Neuronal stem cell (in vitro differentiated cells): Measurements from ENCODE around the gene ATRX.

Experiments
- DNase-seq: peaks from one replicate; pipeline ENCODE4 v3.0.0-alpha.2; 2013; ENCODE audit warnings: low spot score
- H2AFZ ChIP-seq: one replicate; pipeline ENCODE4 v1.6.1; 2013; ENCODE audit warnings: mild to moderate bottlenecking, low read length, inconsistent platforms
- H2AK5ac ChIP-seq: 2 replicates; pipeline ENCODE4 v1.6.1; 2013; ENCODE audit warnings: low read depth, mild to moderate bottlenecking, inconsistent platforms, low read length, moderate library complexity, mixed read lengths
- H2BK120ac ChIP-seq: 2 replicates; pipeline ENCODE4 v1.6.1; 2013; ENCODE audit warnings: low read depth, mild to moderate bottlenecking, inconsistent platforms, low read length, moderate library complexity, mixed read lengths
- H2BK12ac ChIP-seq: one replicate; pipeline ENCODE4 v1.6.1; 2013; ENCODE audit warnings: low read length, inconsistent platforms
- H2BK15ac ChIP-seq: 2 replicates; pipeline ENCODE4 v1.6.1; 2013; ENCODE audit warnings: mild to moderate bottlenecking, low read length, inconsistent platforms, mixed read lengths
- H2BK5ac ChIP-seq: one replicate; pipeline ENCODE4 v1.6.1; 2013; ENCODE audit warnings: inconsistent platforms, mild to moderate bottlenecking, low read length, moderate library complexity
- H3K14ac ChIP-seq: one replicate; pipeline ENCODE4 v1.6.1; 2013; ENCODE audit warnings: low read length, inconsistent platforms
- H3K18ac ChIP-seq: 2 replicates; pipeline ENCODE4 v1.6.1; 2013; ENCODE audit warnings: low read length, inconsistent platforms
- H3K23ac ChIP-seq: 2 replicates; pipeline ENCODE4 v1.6.1; 2013; ENCODE audit warnings: low read depth, mild to moderate bottlenecking, mixed read lengths, low read length, inconsistent platforms; ENCODE audit not compliant: poor library complexity
- H3K27ac ChIP-seq: replicated peaks from 3 replicates; pipeline ENCODE4 v1.5.1; 2013; ENCODE audit warnings: low read length, inconsistent platforms
- H3K27me3 ChIP-seq, 3 experiments: 2 replicates each; pipeline ENCODE4 v1.6.1; 2013; ENCODE audit warnings: low read length in 3 of 3, mild to moderate bottlenecking in 2 of 3, inconsistent platforms in 1 of 3, low read depth in 1 of 3, mixed read lengths in 1 of 3, moderate library complexity in 1 of 3; ENCODE audit not compliant: control insufficient read depth in 3 of 3, insufficient read depth in 3 of 3
- H3K36me3 ChIP-seq, 2 donors: replicated peaks in 1 of 2; 2 replicates each; pipeline ENCODE4 v1.6.1; 2013; ENCODE audit warnings: low read length in 2 of 2; ENCODE audit not compliant: control insufficient read depth in 2 of 2, insufficient read depth in 2 of 2
- H3K4ac ChIP-seq: 2 replicates; pipeline ENCODE4 v1.6.1; 2013; ENCODE audit warnings: inconsistent platforms, mild to moderate bottlenecking, low read length, moderate library complexity
- H3K4me1 ChIP-seq, 2 donors: 1 replicate in 1 of 2; 2 replicates in 1 of 2; pipeline ENCODE4 v1.6.1; 2013; ENCODE audit warnings: low read length in 2 of 2, low read depth in 1 of 2; ENCODE audit not compliant: control insufficient read depth in 2 of 2, insufficient read depth in 1 of 2
- H3K4me2 ChIP-seq: one replicate; pipeline ENCODE4 v1.6.1; 2013; ENCODE audit warnings: mild to moderate bottlenecking, low read length, inconsistent platforms; ENCODE audit not compliant: insufficient read depth, poor library complexity, severe bottlenecking
- H3K4me3 ChIP-seq, 2 donors: 2 replicates each; pipeline ENCODE4 v1.5.1; 2013; ENCODE audit warnings: low read length in 2 of 2, mild to moderate bottlenecking in 2 of 2, inconsistent platforms in 1 of 2, moderate library complexity in 1 of 2
- H3K79me1 ChIP-seq: one replicate; pipeline ENCODE4 v1.6.1; 2013; ENCODE audit warnings: low read depth, mild to moderate bottlenecking, inconsistent platforms, low read length, moderate library complexity
- H3K9ac ChIP-seq: one replicate; pipeline ENCODE4 v1.6.1; 2013; ENCODE audit warnings: mild to moderate bottlenecking, low read depth, low read length, inconsistent platforms; ENCODE audit not compliant: poor library complexity
- H3K9me3 ChIP-seq, 2 donors: replicated peaks in 1 of 2; 2 replicates each; pipeline versions ENCODE3 to v1.6.1; 2013; ENCODE audit warnings: low read length in 2 of 2, mild to moderate bottlenecking in 2 of 2, inconsistent platforms in 1 of 2, low read depth in 1 of 2, mixed read lengths in 1 of 2, moderate library complexity in 1 of 2; ENCODE audit not compliant: control insufficient read depth in 2 of 2, insufficient read depth in 1 of 2
- H4K8ac ChIP-seq: one replicate; pipeline ENCODE4 v1.6.1; 2013; ENCODE audit warnings: low read depth, mild to moderate bottlenecking, inconsistent platforms, low read length, moderate library complexity
- H4K91ac ChIP-seq: one replicate; pipeline ENCODE4 v1.6.1; 2013; ENCODE audit warnings: low read length, low read depth, mild to moderate bottlenecking, inconsistent platforms; ENCODE audit not compliant: poor library complexity
- WGBS, 2 donors: extraction: QIAGEN DNeasy Blood & Tissue Kit; methylation state at CpG; one replicate each; pipeline ENCODE4 v1.1.7; 2013; ENCODE audit warnings: missing lambda C conversion rate in 2 of 2, mixed read lengths in 1 of 2; ENCODE audit not compliant: insufficient read length in 2 of 2, insufficient replicate concordance in 1 of 2; ENCODE audit errors: extremely low coverage in 2 of 2; 5-methylcytosine and 5-hydroxymethylcytosine counted together

ATRX gene

DNA sequence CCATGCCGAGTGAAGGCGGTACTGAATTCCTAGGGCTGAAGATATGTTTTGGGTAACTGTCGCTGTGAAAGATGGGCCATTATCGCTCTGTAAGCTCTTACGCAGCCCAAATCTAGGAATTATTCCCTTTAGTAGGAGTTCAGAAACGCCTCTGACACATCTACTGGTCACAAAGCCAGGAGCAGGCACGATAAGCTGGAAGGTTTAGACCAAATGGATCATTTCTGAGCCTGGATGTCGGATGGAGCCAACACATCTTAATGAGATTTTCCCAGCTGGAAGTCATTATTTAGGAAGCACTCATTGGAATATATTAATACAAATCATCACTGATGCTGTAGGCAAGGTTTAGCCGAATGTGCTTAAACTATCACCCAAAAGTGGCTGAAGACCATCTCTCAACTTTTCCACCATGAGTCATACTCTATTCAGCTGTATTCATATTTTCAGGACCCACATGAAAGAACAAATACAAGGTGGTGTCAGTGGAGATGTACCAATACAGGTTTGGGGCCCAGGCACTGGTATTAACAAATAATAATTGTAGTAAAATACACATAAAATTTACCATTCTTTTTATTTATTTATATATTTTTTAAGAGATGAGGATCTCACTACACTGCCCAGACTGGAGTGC, 34.2 kb upstream of the ATRX start:
- H3K23ac ChIP-seq = no peak overlapping the region
- no peak overlapping the region for H3K14ac ChIP-seq
- no peak overlapping the region for H2AK5ac ChIP-seq
- DNase-seq = no peak
- no peak overlapping the region for H2BK120ac ChIP-seq
- no peaks in the 10 kb centered on the region for H3K9me3 ChIP-seq
- no peak overlapping the region for H4K8ac ChIP-seq
- H2AFZ ChIP-seq = no peak overlapping the region
- H3K79me1 ChIP-seq = no peaks in the 10 kb centered on the region
- H3K27me3 ChIP-seq = no peaks in the 10 kb centered on the region
- H3K18ac ChIP-seq = no peak overlapping the region
- H3K36me3 ChIP-seq = peaks cover 0 to 4% of the 10 kb centered on the region in 2 donors
- H2BK5ac ChIP-seq = no peak overlapping the region
- H3K4me1 ChIP-seq = no peaks in the 10 kb centered on the region
- no peak overlapping the region for H2BK12ac ChIP-seq
- H3K27ac ChIP-seq = no peak overlapping the region
- H3K4me3 ChIP-seq = no peak overlapping the region
- no peak overlapping the region for H3K9ac ChIP-seq
- H2BK15ac ChIP-seq = no peak overlapping the region
- WGBS, 2 donors = no CpG with 5 or more reads among the region's 9 CpGs
- no peak overlapping the region for H3K4me2 ChIP-seq
- H3K4ac ChIP-seq = no peak overlapping the region
- no peak overlapping the region for H4K91ac ChIP-seq

DNA sequence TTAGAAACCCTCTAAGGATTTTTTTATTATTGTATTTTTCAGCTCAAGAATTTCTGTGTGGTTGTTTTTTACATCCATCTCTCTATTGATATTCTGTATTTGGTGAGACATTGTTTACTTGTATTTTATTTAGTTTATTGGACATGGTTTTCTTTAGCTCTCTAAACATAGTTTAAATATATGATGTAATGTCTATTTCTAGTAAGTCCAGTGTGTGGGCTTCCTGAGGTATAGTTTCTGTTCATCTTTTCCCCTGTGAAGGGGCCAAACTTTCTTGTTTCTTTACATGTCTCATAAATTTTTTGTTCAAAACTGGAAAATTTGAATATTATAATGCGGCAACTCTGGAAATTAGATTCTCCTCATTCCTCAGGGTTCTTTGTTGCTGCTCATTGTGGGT, 28.2 kb upstream of the ATRX start:
- Histone ChIP-seq H2BK12ac (no peak overlapping the region), H3K4me1 (no peaks in the 10 kb centered on the region)
- no CpG with 5 or more reads among the region's 1 CpG for WGBS, 2 donors

DNA sequence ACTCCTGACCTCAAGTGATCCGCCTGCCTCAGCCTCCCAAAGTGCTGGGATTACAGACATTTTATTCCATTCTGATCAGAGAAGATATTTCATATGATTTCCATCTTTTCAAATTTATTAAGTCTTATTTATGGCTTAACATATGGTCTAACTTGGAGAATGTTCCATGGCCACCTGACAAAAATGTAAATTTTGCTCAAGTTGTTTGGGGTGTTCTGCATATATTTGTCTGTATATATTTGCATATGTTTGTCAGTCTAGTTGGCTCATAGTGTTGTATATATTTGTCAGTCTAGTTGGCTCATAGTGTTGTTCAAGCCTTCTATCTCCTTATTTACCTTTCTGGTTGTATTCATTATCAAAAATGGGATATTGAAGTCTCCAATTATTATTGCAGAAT, 16.2 kb upstream of the ATRX start:
- H3K36me3 ChIP-seq = no peaks in the 10 kb centered on the region
- H3K27me3 ChIP-seq = no peaks in the 10 kb centered on the region
- no peak overlapping the region for H2BK120ac ChIP-seq

More for the DNA sequence above, 28.2 kb upstream of the ATRX start:
- H2AFZ ChIP-seq = no peak overlapping the region
- H3K36me3 ChIP-seq = no peaks in the 10 kb centered on the region
- H2AK5ac ChIP-seq = no peak overlapping the region
- no peak overlapping the region for H3K4ac ChIP-seq
- no peak overlapping the region for H4K91ac ChIP-seq
- H3K79me1 ChIP-seq = no peaks in the 10 kb centered on the region
- no peak overlapping the region for H2BK5ac ChIP-seq
- no peak overlapping the region for H3K9ac ChIP-seq
- no peak overlapping the region for H3K23ac ChIP-seq
- H3K4me3 ChIP-seq = no peak overlapping the region
- DNase-seq = no peak
- H3K27ac ChIP-seq = no peak overlapping the region
- H3K27me3 ChIP-seq = no peaks in the 10 kb centered on the region
- H2BK120ac ChIP-seq = no peak overlapping the region
- no peak overlapping the region for H3K18ac ChIP-seq
- H3K9me3 ChIP-seq = no peaks in the 10 kb centered on the region
- H2BK15ac ChIP-seq = no peak overlapping the region
- no peak overlapping the region for H3K14ac ChIP-seq
- H4K8ac ChIP-seq = no peak overlapping the region
- no peak overlapping the region for H3K4me2 ChIP-seq

DNA sequence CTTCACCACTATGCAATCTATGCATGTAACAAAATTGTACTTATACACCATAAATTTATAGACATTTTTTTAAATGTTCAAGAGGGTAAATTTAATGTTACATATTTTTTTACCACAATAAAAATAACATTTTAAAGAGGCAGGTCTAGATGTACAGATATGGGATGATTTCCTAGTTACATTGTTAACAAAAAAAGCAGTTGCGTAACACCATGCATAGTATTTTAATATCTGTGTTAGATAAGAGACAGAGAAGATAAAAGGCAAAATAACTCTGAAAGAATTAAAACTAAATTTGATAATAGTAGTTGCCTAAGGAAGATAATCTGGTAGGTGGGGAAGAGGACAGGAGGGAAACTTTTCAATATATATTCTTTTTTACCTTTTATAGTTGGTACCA, 9.1 kb upstream of the ATRX start:
- Histone ChIP-seq H2BK120ac (no peak overlapping the region), H3K79me1 (no peaks in the 10 kb centered on the region), H2BK5ac (no peak overlapping the region), H3K4me2 (no peak overlapping the region), H3K27me3 (no peaks in the 10 kb centered on the region), H4K8ac (no peak overlapping the region), H3K9ac (no peak overlapping the region), H3K18ac (no peak overlapping the region), H3K4me1 (no peaks in the 10 kb centered on the region), H3K4ac (no peak overlapping the region), H3K9me3 (no peaks in the 10 kb centered on the region), H3K4me3 (no peak overlapping the region), H3K36me3 (no peaks in the 10 kb centered on the region), H4K91ac (no peak overlapping the region), H2AFZ (no peak overlapping the region), H3K23ac (no peak overlapping the region), H2BK15ac (no peak overlapping the region), H3K27ac (no peak overlapping the region), H2BK12ac (no peak overlapping the region), H2AK5ac (no peak overlapping the region), H3K14ac (no peak overlapping the region)
- WGBS, 2 donors = no CpG with 5 or more reads among the region's 1 CpG
- DNase-seq = no peak

More for the DNA sequence above, 16.2 kb upstream of the ATRX start:
- H2BK5ac ChIP-seq = no peak overlapping the region
- no peak for DNase-seq
- no peak overlapping the region for H3K27ac ChIP-seq
- no peak overlapping the region for H2BK15ac ChIP-seq
- H2AK5ac ChIP-seq = no peak overlapping the region
- no peak overlapping the region for H3K23ac ChIP-seq
- H4K8ac ChIP-seq = no peak overlapping the region
- no peak overlapping the region for H3K18ac ChIP-seq
- H3K79me1 ChIP-seq = no peaks in the 10 kb centered on the region
- H3K4me2 ChIP-seq = no peak overlapping the region
- no peak overlapping the region for H4K91ac ChIP-seq
- H3K4ac ChIP-seq = no peak overlapping the region
- H3K14ac ChIP-seq = no peak overlapping the region
- no peak overlapping the region for H3K4me3 ChIP-seq
- no CpG with 5 or more reads among the region's 1 CpG for WGBS, 2 donors
- H3K4me1 ChIP-seq = no peaks in the 10 kb centered on the region
- H3K9ac ChIP-seq = no peak overlapping the region
- H2AFZ ChIP-seq = no peak overlapping the region
- H3K9me3 ChIP-seq = no peaks in the 10 kb centered on the region
- H2BK12ac ChIP-seq = no peak overlapping the region
